Measurements from ENCODE around the gene SLC22A12. TPM values are rescaled to one million over a fixed set of nuclear protein-coding genes. Genes with fewer than 3 reads are reported as not detected.

Gene SLC22A12
- total and polyA plus RNA-seq, 3 experiments from 2014 or later, result not detected

Other genes with a start within 250 kb of the SLC22A12 start
- 10 to 100 TPM; 38.0 to 39.0 TPM for gene RPS6KA4, start 232.1 kb upstream of the SLC22A12 start, total RNA-seq
- gene RPS6KA4, start 232.1 kb upstream of the SLC22A12 start, polyA plus RNA-seq, result 15.9 TPM
- not detected for gene SLC22A11, start 35.3 kb upstream of the SLC22A12 start, total RNA-seq
- gene SLC22A11, start 35.3 kb upstream of the SLC22A12 start, polyA plus RNA-seq, result not detected
- under 1 TPM; 0.55 to 0.75 TPM for gene NRXN2, start 132.0 kb downstream of the SLC22A12 start, total RNA-seq
- not detected for gene NRXN2, start 132.0 kb downstream of the SLC22A12 start, polyA plus RNA-seq
- 10 to 100 TPM; 30.2 to 33.5 TPM for gene RASGRP2, start 152.9 kb downstream of the SLC22A12 start, total RNA-seq
- gene RASGRP2, start 152.9 kb downstream of the SLC22A12 start, polyA plus RNA-seq, result 145 TPM
- 1 to 10 TPM; 2.2 TPM for gene PYGM, start 168.8 kb downstream of the SLC22A12 start, total RNA-seq
- gene PYGM, start 168.8 kb downstream of the SLC22A12 start, polyA plus RNA-seq, result 0.15 TPM
- 100 to 1,000 TPM; 403 to 423 TPM for gene SF1, start 187.3 kb downstream of the SLC22A12 start, total RNA-seq
- 176 TPM for gene SF1, start 187.3 kb downstream of the SLC22A12 start, polyA plus RNA-seq
- 10 to 100 TPM; 54.8 to 55.3 TPM for gene MAP4K2, start 212.0 kb downstream of the SLC22A12 start, total RNA-seq
- 39.0 TPM for gene MAP4K2, start 212.0 kb downstream of the SLC22A12 start, polyA plus RNA-seq
- 10 to 100 TPM; 45.8 to 47.7 TPM for gene MEN1, start 219.3 kb downstream of the SLC22A12 start, total RNA-seq
- gene MEN1, start 219.3 kb downstream of the SLC22A12 start, polyA plus RNA-seq, result 45.0 TPM

Measured in CD8-positive, alpha-beta memory T cell (primary cell).